ENCODE results near the gene KRT1.

The KRT1 gene

DNA sequence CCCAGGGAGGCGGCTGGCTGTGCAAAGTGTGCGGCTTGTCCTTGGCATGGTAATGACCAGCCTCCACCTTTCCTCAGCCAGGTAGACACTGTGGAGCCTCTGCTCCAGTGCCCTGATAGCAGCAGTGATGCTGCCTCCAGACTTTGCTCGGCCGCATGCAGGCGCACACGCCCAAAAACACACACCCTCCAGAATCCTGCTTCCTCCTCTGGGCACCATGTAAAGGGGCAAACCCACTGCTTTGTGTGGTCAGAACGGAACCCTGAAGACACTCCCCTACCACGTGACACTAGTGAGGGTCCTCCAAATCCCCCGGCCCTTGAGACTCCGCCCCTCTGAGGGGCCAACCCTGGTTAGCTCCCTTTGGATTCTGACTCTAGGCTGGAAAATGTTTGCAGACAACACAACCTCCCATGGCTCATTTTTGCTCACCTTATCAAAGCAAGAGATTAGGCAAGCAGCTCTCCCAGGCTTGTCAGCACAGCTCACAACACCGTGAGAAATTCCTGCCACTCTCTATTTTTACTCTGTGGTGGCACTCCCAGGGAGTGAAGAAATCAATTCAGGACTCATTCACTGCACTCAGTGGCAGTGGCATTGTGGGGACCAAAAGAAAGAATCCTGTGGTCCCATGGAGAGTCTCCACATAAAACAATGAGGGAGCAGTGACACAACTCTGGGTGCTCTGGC lies 18.6 kb upstream of the KRT1 start:
- no peak for DNase-seq

DNA sequence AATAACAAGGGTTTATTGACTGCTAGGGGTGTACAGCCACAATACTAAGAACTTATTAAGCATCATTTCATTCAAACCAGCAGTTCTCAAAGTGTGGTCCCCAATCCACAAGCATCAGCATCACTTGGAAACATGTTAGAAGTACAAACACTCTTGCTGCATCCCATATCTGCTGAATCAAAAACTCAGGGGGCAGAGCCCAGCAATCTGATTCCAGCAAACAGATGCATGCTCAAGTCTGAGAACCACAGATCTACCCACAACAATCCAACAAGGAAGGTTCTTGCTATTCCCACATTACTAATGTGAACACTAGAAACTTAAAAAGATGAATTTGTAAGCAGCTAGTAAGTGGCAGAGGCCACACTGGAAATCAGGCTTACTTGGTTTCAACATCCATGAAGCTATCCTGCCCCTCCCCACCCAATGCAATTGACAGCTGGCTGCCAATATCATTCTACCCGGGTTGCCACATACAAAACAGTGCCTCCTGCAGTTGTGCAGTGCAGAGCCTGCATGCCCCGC lies 16.9 kb upstream of the KRT1 start:
- no peak for DNase-seq

DNA sequence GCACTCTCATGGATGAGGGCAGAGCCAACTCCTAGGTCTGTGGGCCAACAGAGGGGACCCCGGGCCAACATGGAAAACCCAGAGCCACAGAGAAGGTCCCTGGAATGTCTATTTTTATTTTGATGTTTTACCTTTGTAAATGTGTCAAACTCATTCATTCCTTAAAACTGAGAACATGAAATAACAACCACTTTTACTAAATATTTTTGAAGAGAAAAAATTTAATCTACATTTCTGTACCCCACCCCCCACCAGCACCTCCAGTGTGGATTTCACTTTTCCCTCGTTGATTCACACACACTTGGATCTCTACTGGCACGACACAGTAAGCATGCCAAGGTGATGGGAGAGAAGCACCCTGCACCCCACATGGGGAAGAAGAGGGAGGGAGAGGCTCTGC lies 16.4 kb upstream of the KRT1 start:
- no peak for DNase-seq

DNA sequence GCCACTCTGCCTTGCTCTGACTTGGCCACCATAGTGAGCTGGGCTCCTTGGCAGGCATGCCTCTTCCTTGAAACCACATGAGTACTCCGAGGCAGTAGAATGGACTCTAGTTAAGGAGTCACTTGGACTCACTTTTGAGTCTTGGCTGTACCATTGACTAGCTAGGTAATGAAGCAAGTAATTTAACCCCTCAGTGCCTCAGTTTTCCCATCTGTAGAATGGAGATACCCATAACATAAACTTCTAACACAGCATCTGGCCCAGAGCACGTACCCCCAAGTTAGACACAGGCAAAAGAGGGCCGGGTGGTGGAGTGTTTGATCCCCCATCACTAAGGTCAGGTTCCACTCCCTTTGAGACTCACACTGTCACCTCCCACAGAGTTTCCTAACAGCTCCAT lies 14.8 kb upstream of the KRT1 start:
- DNase-seq, result no peak

DNA sequence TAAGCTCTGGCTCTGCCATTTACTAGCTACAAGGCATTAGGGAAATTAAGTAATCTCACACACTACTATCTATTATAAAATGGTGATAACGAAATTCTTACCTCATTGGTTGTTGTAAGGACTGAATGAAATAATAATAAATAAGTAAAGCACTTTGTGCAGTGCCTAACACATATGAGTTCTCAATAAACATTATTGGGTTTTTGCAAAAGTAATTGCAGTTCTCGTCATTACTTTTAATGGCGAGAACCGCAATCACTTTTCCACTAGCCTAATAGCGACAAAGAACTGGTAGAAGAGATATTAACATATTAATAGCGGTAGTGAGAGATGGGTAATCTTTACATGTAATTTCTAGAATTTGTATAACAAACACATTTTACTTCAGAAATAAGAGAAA lies 13.9 kb upstream of the KRT1 start:
- DNase-seq, result no peak

DNA sequence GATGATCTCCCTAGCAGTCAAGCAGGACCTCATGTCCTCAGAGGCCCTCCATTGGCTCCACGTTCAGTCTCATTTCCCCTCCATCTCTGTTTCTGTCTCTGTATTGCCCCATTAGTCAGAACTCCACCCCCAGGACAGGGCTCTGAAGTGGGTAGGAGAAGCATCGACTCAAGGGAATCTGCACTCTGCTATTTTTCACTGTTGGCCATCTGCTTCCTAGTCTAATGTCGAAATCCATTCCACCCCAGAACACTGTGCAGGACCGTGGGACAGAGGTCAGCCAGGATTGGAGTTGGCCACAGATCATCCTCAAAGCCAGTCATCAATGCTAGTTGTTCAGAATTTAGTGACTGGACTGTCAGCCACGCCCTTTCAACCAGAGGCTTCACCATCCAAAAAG lies 13.1 kb upstream of the KRT1 start:
- no peak for DNase-seq

DNA sequence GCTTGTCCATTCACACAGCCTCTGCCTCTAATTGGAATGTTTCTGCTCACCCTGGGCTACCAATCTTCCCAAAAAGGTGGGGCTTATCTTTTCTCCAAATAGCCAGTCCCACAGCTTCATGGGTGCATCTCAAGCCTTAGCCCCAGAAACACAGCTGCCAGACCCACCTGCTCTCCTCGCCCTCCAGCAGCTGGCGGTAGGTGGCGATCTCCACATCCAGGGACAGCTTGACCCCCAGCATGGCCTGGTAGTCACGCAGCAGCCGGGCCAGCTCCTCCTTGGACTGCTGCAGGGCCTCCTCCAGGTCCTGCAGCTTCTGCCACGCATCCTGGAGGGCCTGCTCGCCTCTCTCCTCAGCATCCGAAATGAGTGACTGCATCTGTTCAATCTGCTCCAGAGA lies 12.0 kb upstream of the KRT1 start:
- no peak for DNase-seq

DNA sequence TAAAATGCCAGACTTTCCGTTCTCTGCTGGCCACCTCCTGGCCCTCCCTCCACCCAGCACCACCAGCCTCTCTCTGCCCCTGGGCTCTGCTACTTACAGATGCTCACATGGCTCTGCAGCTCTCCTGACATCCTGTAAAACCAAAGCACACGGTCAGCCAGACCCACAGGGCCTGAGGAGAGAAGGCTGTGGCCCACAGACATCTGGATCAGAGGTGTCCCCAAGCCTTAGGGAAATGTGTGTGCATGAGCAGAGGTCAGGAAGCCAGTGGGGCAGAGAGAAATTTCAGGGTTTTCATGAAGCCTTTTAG lies 11.6 kb upstream of the KRT1 start:
- no peak for DNase-seq

DNA sequence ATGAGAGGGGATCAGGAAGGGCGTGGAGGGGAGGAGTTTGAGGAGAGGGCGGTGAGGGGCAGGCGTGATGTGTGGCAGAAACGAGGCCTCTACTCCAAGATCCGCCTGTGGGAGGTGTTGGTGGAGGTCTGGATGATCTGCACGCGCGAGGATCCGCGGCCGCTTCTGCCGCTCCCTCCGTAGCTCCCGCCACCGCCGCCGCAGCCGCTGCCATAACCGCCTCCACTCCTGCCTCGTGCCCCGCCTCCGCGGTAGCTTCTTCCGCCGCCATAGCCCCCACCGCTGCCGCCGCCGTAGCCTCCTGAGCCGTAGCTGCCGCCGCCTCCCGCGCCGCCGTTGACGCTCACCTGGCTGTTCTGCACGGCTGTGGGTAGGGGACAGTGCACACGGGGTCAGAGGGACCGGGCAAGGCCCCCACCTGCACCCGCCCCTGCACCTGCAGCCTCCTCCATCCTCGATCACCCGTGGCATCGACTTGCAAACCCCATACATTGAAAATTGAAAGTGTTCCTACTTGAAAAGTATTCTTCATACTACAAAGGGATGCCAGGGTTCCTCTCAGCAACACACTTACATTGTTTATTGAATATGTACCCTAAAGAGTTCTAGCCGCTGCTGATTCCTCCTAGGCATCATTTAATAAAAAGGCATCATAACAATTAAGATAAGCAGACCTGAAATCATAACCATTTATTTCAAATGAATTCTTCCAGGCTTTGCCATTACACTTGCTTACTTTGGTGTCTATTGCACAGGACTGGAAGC lies 11.1 kb upstream of the KRT1 start:
- DNase-seq, result no peak

DNA sequence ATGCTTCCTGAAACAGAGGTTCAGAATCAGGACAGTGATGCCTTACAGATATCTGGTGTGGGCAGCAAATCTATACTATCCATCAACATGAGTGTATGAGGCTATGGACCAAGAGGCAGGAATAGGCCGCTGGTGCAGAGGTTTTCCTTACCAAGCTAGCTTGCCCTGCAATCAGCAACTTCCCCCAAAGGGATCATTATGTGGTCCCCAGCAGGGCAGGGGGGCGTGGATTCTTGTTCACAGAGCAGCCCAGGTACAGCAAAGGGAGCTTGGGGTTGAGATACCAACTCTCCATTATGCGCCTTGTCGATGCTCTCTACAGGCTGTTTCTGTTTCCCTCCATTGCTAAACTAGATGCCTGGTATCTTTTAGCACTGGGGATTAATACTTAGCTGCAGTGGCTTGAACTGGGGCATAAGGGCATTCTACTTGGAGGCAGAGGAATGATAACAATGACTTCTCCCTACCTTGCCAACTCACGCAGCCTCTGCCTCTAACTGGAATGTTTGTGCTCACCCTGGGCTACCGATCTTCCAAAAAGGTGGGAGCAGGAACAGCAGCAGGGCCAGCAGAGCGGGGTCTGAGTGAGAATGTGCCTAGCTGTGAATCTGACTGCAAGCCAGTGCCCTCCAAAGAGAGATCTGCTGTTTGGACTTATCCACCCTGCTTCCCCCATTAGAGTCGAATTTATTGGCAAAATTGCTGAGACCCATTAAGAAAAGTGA lies 10.3 kb upstream of the KRT1 start:
- DNase-seq, result no peak

DNA sequence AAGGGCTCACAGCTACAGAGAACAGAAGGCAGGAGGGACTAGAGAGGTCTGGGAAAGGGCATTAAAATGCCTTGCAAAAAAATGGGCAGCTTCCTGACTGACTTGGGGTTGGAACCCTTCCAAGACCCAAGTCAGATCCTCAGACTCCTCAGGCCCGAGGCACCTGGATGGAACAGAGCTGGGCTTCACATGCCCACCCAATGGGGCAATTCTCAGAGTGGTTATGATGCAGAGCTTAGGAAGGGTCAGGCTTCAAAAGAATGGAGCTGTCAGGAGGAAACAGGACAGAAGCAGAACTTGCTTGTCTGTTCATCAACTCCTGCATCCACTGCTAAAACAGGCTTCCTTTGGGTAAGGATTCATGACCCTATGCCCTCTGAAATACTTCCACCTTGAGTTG lies 9.7 kb upstream of the KRT1 start:
- no peak for DNase-seq

DNA sequence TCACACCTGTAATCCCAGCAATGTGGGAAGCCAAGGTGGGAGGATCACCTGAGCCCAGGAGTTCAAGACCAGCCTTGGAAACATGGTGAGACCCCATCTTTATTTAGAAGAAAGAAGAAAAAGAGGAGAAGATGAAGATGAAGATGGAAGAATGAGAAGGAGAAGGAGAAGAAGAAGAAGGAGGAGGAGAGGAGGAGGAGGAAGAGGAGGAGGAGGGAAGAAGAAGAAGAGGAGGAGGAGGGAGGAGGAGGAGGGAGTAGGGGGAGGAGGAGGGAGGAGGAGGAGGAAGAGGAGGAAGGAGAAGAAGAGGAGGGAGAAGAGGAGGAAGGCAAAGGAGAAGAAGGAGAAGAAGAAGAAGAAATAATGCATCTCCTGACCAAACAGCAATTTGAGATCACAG lies 9.0 kb upstream of the KRT1 start:
- DNase-seq, result no peak

DNA sequence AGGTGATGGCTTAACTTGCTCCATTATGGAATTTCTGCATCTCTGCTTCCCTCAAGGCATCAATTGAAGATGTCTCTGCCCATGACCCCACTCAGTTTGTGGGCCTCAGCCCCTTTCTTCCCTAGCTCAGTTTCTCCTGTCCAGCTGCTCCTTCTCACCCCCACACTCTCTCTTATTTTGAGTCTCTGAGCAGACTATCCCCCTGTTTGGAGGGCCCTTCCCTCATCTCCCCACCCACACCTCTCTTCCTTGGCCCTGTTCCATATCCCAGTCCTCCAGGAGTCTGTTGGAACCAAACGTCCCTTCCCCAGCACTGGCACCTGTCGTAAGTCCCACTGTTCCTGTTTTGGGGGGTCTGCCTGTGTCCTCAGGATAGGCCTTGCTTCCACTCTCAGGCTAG lies 8.3 kb upstream of the KRT1 start:
- no peak for DNase-seq

DNA sequence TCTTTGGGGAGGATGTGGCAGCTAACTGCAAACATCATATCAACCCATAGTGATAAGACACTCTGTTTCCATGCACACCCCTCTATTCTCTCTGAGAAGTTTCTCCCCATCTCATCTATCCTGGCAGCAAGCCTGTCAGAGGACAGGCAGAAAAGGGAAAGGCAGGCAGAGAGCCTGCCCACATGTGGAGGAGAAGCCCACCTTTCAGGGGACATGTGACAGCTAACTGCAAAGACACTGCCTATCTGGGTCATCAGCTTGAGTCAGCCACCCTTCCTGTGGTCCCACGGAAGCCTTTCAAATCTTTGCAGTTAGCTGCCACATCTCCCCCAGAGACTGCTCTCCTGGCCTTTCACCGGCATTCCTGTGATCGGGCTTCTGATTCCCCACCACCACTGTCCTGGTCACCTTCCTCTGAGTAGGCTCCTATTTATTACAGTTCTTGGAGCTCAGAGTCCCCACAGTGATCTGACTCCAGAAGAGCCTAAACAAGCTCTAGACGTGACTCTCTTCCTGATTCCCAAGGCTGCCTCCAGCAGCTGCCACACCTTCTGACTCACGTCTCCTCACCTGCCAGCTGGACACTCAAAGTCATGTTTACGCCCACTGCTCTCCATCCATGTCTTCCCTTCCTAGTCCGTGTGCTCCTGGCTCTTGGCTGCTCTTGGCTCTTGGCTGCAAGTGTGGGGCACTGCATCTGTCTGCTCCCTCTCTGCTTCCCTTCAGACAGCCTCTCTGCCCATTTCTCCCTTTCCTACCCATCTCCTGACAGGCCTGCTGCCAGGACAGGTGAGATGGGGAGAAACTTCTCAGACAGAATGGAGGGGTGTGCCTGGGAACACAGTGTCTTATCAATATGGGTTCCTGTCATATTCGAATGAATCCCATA lies 7.5 kb upstream of the KRT1 start:
- DNase-seq, result no peak

DNA sequence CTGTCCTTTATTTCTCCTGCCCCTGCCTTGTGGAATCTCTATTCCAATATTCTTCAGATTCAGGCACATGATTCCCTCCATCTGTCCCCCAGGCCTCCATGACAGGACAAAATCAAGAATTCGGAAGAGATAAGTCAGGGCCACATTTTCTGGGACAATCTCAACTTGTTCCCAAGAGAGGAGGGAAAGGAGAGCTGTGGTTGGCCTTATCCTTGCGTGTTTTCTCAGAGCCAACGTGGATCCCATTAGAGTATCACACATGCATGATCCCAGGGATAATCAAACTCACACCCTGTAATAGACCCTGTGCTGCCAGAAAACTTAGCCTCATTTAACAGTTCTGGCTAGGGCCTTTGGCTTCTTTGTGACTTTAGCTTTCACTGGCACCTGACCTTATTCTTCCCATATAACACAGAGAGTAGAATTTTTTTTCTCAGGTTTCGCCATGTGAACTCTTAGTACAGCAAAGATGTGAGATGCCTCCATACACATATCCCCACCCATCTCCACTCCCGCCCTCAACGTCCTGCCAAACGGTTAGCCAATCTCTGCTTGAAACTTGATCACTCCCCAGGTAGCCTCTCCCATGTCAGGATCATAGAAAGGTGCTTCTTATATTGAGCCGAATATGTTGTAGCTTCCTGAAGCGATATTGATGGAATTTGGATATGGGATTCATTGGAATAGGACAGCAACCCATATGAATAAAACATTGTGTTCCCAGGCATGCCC lies 6.7 kb upstream of the KRT1 start:
- DNase-seq, result no peak

DNA sequence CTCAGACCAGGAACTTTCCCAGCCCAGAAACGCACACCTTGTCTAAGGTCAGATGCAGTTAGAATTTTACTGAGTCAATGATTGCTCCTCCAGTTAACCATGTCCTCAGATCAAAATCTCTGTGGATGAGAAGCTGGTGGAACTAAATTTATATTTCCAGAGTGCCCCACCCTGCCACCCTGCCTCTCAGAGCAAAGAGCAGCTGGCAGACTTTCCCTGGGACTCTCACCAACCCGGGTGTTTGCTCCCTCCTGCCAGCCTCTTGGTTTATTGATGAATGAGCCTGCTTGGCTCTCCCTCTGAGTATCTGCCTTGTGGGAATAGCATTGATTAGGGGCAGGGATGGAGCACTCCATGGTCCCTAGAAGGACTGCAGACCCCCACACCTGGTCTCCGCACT lies 5.9 kb upstream of the KRT1 start:
- no peak for DNase-seq

DNA sequence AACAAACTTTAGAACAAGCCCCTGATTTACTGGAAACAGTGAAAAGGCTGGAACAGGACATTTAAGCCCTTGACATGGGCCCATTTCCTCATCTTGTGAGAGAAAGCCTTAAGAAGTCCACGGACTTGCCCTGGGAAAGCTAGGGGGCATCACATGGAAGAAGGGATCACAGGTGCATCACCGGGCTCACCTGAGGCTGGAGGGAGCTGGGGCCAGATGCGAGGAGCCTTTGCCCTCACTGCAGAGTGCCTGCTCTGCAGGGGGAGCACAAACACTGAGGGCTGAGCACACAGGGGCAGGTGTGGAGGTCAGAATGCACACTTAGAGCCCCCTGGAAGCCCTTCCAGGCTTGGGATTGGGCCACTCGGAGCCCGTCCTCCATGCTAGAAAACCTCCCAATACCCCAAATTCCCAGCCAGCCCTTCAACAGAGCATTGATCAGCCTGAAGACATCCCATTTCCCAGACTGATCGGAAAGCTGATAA lies 5.2 kb upstream of the KRT1 start:
- no peak for DNase-seq

DNA sequence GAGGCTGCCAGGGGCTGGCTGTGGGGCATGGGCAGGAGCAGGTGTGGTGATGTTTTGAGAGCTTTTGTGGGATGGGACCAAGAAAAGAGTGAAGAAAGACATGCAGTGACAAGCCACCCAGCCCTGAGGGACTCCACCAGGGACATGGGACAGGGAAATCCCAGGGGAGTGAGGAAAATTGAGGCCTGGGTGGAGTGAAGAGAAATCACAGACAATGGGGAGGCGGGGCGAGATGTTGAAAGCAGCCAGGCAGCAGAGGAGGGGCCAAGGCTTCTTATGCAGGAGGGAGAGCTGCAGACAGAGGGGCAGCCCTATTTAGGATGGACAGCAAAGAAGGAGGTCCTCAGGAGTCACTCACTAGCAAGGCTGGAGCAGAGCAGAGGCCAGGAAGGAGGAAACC lies 4.2 kb upstream of the KRT1 start:
- no peak for DNase-seq

DNA sequence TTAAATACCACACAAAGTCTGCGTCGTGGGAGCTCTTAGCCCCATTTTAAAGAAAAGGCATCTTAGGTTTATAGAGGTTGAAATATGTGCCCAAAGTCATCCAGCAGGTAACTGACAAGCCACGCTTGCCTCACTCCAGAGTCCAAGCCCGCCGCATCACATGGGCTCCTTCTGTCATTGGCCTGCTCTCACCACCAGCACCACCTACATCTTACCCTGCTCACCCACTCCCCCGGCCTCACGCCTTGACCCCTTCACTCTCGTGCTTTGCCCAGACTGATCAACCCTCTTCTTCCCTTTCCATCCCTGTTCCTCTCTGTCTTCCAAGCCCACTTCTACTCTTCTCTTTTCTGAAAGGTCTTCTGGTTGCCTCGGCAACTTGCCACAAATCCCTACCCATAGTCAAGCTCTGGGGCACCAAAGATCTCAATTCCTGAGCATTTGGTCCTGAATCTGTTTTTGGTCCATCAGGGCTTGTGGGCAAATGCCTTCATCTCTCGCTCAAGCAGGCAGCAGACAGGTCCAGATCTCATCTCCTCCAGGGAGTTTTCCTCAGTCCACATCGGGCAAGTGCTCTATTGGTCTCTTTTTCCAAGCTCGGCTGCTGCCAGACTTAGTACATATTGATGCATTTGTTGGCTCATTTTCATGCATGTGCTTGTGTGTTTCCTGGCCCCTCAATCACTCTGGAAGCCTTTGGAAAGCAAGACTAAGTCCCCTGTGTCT lies 3.5 kb upstream of the KRT1 start:
- no peak for DNase-seq

DNA sequence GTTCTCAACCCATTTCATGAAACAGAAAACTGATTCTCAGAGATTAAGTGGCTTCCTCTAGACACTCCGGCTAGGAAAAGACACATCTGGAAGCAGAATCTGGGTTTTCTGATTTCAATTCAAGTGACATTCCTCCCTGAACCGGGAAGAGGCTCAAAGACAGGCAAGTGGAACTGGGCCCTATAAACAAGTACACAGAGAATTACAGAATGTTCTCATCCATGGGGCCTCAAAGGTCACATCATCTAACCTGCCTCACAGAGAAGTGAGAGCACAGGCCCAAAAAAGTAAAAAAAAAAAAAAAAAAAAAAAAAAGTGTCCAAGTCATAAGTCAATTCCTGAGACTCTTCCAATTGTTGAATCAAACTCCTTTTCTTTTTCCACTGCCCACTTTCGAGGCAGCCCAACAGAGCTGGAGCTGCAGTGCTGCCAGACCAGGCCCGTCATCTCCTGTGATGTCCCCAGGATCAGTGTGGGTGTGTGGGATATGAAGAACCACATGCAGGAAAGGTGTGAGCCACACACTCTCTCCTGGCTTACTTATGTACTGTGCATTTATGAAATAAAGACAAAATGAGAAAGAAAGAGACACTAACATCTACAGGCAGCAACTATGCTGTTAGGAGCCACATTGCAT lies 2.8 kb upstream of the KRT1 start:
- no peak for DNase-seq

DNA sequence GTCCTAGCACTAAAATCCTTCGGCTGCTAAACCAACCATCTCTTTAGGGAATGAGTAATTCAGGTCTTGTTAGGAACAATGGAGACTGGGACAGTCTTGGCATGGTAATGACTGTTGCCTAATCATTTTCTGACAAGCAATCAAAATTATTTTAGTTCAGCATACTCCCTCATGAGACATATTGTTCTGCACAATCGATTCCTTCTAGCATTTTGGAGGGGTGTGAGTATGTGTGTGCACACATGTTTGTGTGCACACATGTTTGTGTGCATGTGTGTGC lies 2.1 kb upstream of the KRT1 start:
- DNase-seq, result no peak

Data from SW 1271 (cell line).